Measurements from ENCODE around the gene ZC3H7B. TPM values are rescaled to one million over a fixed set of nuclear protein-coding genes. Genes with fewer than 3 reads are reported as not detected.

ZC3H7B gene
- total RNA-seq, 6 experiments from 2014 or later = 26.5 to 50.1 (median 42.7) TPM

DNA sequence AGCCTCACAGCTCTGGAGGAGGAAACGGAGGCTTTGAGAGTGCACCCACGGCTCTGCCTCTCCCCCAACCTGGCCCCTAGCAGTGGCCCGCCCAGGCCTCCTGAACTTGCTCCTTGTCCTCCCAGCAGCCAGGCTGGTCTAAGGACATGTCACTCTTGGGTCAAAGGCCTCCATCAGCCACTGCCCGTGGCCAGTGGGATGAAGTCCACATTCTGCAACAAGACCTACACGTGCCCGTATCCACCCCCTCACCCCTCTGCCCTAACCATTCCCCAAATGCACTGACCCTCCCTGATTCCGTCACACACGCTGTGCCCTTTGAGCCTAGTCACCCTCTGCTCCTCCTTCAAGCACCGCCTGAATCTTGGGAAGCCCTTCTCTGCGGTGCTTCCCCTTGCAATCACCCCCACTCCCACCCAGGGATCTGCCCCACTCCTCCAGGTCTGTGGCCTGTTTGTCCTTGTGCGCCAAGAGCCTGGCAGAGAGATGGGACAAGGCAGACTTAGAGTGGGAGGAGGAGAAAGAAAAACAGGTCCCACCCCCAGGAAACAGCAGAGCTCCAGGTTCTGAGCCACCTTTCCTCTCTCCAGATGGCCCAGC lies 43.0 kb downstream of the ZC3H7B start:
- peak overlapping the region in 2 of 3 donors; percentile 71 to 88 for H3K27ac ChIP-seq
- H3K36me3 ChIP-seq = peaks cover 0 to 39% (median 20%) of the 10 kb centered on the region in 4 donors
- H3K4me3 ChIP-seq = no peak overlapping the region
- H3K9me3 ChIP-seq = no peaks in the 10 kb centered on the region
- TF ChIP-seq, protein P1, sequence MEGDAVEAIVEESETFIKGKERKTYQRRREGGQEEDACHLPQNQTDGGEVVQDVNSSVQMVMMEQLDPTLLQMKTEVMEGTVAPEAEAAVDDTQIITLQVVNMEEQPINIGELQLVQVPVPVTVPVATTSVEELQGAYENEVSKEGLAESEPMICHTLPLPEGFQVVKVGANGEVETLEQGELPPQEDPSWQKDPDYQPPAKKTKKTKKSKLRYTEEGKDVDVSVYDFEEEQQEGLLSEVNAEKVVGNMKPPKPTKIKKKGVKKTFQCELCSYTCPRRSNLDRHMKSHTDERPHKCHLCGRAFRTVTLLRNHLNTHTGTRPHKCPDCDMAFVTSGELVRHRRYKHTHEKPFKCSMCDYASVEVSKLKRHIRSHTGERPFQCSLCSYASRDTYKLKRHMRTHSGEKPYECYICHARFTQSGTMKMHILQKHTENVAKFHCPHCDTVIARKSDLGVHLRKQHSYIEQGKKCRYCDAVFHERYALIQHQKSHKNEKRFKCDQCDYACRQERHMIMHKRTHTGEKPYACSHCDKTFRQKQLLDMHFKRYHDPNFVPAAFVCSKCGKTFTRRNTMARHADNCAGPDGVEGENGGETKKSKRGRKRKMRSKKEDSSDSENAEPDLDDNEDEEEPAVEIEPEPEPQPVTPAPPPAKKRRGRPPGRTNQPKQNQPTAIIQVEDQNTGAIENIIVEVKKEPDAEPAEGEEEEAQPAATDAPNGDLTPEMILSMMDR (IDR thresholded peaks at IDR 0.05) = no peak
- no peak for TF ChIP-seq POLR2A (IDR thresholded peaks at IDR 0.05)
- DNase-seq (peak; percentile 65 to 95 (median 92)), ATAC-seq (peak; percentile 60 to 80 (median 76))
- H3K4me1 ChIP-seq = peaks cover 0 to 54% (median 26%) of the 10 kb centered on the region in 4 donors
- 53% methylated on average over 5 of the region's 11 CpGs for WGBS (ENCODE audit: insufficient coverage, low coverage, low lambda C conversion rate, missing lambda C conversion rate)
- H3K27me3 ChIP-seq = no peaks in the 10 kb centered on the region
- intact Hi-C loops (cut with DNase I) = no loop called here

DNA sequence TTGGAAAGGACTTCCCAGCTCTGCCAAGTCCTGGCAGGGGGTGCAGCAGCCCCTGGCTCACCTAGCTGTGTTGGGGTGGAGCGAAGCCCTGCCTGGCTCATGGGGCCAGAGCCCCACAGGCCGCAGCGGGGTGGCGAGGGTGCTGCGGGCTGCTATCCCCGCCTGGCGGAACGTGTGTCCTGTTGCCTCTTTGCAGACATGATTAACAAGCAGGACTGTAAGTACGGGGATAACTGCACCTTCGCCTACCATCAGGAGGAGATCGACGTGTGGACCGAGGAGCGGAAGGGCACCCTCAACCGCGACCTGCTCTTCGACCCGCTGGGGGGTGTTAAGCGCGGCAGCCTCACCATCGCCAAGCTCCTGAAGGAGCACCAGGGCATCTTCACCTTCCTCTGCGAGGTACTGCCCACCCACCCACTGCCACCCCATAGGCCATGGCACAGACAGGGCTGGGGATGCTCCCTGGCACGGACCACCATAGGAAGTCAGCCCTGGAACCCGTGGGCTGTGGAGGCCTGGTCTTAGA lies 44.5 kb downstream of the ZC3H7B start:
- ATAC-seq (no peak), DNase-seq (no peak)
- H3K27ac ChIP-seq = peak overlapping the region in 1 of 3 donors; percentile 83
- 90% methylated on average over 7 of the region's 24 CpGs for WGBS (ENCODE audit: insufficient coverage, low coverage, low lambda C conversion rate, missing lambda C conversion rate)
- peaks cover 0 to 48% (median 26%) of the 10 kb centered on the region in 4 donors for H3K36me3 ChIP-seq
- H3K27me3 ChIP-seq = no peaks in the 10 kb centered on the region
- intact Hi-C loops (cut with DNase I) = no loop called here
- H3K4me1 ChIP-seq = peaks cover 0 to 48% (median 24%) of the 10 kb centered on the region in 4 donors
- no peak overlapping the region for H3K4me3 ChIP-seq
- TF ChIP-seq, protein P1 (IDR thresholded peaks at IDR 0.05) = no peak
- no peak for TF ChIP-seq POLR2A (IDR thresholded peaks at IDR 0.05)
- no peaks in the 10 kb centered on the region for H3K9me3 ChIP-seq

DNA sequence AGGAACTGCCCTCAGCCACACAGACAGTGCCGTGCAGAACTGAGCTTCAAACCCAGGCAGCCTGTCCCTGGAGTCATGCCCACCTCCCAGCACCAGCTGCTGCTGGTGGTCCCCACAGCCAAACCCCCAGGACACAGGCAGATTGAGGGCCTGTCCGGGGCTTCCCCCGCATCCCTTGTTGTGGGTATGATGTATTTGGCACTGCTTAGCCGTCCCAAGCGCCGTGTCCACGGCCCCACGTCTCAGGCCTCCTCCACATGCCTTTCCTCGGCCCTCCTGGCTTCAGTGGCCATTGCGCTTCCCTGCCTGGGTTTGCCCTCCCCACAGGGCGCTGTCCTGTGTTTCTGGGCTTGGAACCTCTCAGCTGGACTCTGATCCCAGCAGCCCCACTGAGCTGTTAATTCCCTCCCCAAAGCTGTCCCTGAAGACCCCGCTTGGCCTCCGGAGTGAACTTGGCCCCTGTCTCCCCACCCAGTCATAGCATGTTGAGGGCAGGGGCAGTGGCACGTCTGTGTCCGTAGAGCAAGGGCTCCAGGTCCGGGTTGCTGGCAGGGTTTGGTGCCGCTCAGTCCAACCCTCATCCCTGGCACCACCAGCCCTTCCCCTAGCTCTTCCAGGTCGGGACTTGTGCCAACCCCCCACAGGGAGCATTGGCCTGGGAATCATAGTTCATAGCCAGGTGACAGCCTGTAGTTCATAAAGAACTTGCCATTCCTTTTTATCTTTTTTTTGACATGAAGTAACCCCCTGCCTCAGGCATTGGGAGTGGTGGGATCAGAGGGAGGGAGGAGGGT lies 45.9 kb downstream of the ZC3H7B start:
- Histone ChIP-seq H3K4me3 (no peak overlapping the region), H3K4me1 (peaks cover 0 to 48% (median 24%) of the 10 kb centered on the region in 4 donors), H3K9me3 (no peaks in the 10 kb centered on the region), H3K27me3 (no peaks in the 10 kb centered on the region), H3K27ac (peak overlapping the region; percentile 16 to 83 (median 56)), H3K36me3 (peaks cover 0 to 60% (median 32%) of the 10 kb centered on the region in 4 donors)
- TF ChIP-seq, protein P1 (IDR thresholded peaks at IDR 0.05) = no peak
- no peak for TF ChIP-seq POLR2A (IDR thresholded peaks at IDR 0.05)
- intact Hi-C loops (cut with DNase I) = no loop called here
- DNase-seq (peak; percentile 85 to 96 (median 95)), ATAC-seq (peak; percentile 76 to 80 (median 78))
- WGBS (ENCODE audit: insufficient coverage, low coverage, low lambda C conversion rate, missing lambda C conversion rate) = 32% methylated on average over 8 of the region's 18 CpGs

DNA sequence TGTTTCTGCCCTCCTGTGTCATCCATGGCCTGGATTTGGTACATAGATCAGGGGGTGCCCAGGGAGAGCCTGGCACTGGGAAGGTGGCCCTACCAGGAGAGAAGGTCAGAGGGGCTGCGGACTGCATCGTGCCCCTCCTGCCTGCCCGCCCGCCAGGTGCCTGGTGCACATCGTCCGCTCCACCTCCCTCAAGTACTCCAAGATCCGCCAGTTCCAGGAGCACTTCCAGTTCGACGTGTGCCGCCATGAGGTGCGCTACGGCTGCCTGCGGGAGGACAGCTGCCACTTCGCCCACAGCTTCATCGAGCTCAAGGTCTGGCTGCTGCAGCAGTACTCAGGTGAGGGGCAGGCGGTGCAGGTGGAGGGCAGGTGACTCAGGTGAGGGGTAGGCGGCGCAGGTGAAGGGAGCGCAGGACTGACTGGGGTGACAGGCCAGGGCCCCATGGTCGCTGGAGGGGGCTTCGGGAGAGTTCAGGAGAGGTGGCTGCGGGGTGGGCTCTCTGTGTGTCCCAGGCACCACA lies 47.7 kb downstream of the ZC3H7B start:
- Histone ChIP-seq H3K36me3 (peaks cover 0 to 60% (median 32%) of the 10 kb centered on the region in 4 donors), H3K27ac (no peak overlapping the region), H3K27me3 (no peaks in the 10 kb centered on the region), H3K4me3 (no peak overlapping the region), H3K9me3 (no peaks in the 10 kb centered on the region), H3K4me1 (peaks cover 0 to 37% (median 19%) of the 10 kb centered on the region in 4 donors)
- intact Hi-C loops (cut with DNase I) = no loop called here
- WGBS (ENCODE audit: insufficient coverage, low coverage, low lambda C conversion rate, missing lambda C conversion rate) = 93% methylated on average over 11 of the region's 22 CpGs
- ATAC-seq (no peak), DNase-seq (no peak)
- TF ChIP-seq, protein P1 (IDR thresholded peaks at IDR 0.05) = no peak
- TF ChIP-seq POLR2A (IDR thresholded peaks at IDR 0.05) = no peak
